ENCODE results near the gene NBEA. TPM values are rescaled to one million over a fixed set of nuclear protein-coding genes. Genes with fewer than 3 reads are reported as not detected.

The NBEA gene
- total and polyA plus RNA-seq, 11 donors, result 5.0 to 39.2 (median 23.2) TPM

DNA sequence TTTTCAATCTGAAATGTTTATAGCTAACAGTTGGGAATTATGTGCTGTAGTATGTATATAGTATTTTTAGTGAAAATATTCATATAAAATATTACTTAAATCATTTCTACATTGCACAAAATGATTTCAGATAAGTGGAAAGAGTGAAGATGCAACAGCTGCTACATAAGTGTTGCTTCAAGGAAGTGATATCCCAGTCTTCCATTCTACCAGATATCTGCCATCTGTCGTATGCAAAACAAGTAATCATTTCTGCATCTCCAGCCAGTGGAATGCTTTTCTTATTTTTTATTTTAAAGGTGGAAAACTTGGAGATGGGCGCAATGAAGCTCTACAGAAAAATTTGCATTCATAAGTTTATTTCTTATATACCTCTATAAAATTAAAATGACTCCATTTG lies 687.0 kb downstream of the NBEA start:
- no peak for TF ChIP-seq POLR2A (IDR thresholded peaks at IDR 0.05)
- TF ChIP-seq, protein P1, sequence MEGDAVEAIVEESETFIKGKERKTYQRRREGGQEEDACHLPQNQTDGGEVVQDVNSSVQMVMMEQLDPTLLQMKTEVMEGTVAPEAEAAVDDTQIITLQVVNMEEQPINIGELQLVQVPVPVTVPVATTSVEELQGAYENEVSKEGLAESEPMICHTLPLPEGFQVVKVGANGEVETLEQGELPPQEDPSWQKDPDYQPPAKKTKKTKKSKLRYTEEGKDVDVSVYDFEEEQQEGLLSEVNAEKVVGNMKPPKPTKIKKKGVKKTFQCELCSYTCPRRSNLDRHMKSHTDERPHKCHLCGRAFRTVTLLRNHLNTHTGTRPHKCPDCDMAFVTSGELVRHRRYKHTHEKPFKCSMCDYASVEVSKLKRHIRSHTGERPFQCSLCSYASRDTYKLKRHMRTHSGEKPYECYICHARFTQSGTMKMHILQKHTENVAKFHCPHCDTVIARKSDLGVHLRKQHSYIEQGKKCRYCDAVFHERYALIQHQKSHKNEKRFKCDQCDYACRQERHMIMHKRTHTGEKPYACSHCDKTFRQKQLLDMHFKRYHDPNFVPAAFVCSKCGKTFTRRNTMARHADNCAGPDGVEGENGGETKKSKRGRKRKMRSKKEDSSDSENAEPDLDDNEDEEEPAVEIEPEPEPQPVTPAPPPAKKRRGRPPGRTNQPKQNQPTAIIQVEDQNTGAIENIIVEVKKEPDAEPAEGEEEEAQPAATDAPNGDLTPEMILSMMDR (IDR thresholded peaks at IDR 0.05), result no peak
- Histone ChIP-seq H3K9me3 (no peaks in the 10 kb centered on the region), H3K27ac (no peak overlapping the region), H3K4me3 (no peak overlapping the region), H3K4me1 (no peaks in the 10 kb centered on the region), H3K27me3 (no peaks in the 10 kb centered on the region), H3K36me3 (peaks cover 0 to 14% (median 7%) of the 10 kb centered on the region in 9 donors)
- intact Hi-C loops (cut with DNase I), result loop anchor here in 2 of 10 donors (10.0 kb wide), 2 partner anchors 86 to 326 kb away; no protein-coding TSS in a partner anchor
- ATAC-seq, result no peak
- 87 to 94% (median 91%) methylated on average over 2 of the region's 2 CpGs for WGBS, 4 donors
- no peak for DNase-seq

- 74 to 83% (median 77%) methylated on average over 5 of the region's 5 CpGs for WGBS, 4 donors
- no peaks in the 10 kb centered on the region for H3K4me1 ChIP-seq
- peak in 3 of 4 donors; percentile 70 to 82 (median 79) for ATAC-seq
- H3K36me3 ChIP-seq, result peaks cover 0 to 14% (median 7%) of the 10 kb centered on the region in 9 donors
- DNase-seq, result no peak
- H3K4me3 ChIP-seq, result no peak overlapping the region
- intact Hi-C loops (cut with DNase I), result loop anchor here in 9 of 10 donors (1.0 to 10.0 kb wide), 11 partner anchors 84 to 327 kb away; no protein-coding TSS in a partner anchor
- TF ChIP-seq, protein P1 (IDR thresholded peaks at IDR 0.05), result peak; percentile 44 to 77 (median 69)
- TF ChIP-seq POLR2A (IDR thresholded peaks at IDR 0.05), result no peak
- no peaks in the 10 kb centered on the region for H3K27me3 ChIP-seq
- no peaks in the 10 kb centered on the region for H3K9me3 ChIP-seq
- no peak overlapping the region for H3K27ac ChIP-seq
Measured at GRCh38 chr13:35630551-35631275, 688.6 kb downstream of the NBEA start.

DNA sequence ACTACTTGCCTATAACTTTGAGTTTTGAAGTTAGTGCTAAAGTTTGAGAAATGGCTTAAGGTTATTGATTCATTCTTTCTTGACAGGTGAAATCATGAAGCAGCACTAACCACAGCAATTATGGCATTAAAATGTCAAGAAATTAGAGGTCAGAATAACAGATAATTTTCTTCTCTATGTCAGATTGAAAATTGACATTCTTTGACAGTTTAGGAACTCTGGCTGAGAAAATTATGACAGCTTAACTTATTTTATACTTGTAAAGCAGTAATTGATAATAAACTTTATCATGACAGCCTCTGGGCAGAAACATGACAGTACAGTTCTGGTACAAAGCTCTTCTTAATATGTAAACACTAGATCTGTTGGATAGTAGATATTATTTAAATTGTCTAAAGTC lies 689.6 kb downstream of the NBEA start:
- Histone ChIP-seq H3K27ac (no peak overlapping the region), H3K4me1 (no peaks in the 10 kb centered on the region), H3K9me3 (no peaks in the 10 kb centered on the region), H3K4me3 (no peak overlapping the region), H3K27me3 (no peaks in the 10 kb centered on the region), H3K36me3 (peaks cover 0 to 14% (median 7%) of the 10 kb centered on the region in 9 donors)
- DNase-seq (no peak), ATAC-seq (no peak)
- intact Hi-C loops (cut with DNase I), result loop anchor here in 9 of 10 donors (2.0 to 10.0 kb wide), 10 partner anchors 83 to 326 kb away; no protein-coding TSS in a partner anchor
- no peak for TF ChIP-seq POLR2A (IDR thresholded peaks at IDR 0.05)
- TF ChIP-seq, protein P1 (IDR thresholded peaks at IDR 0.05), result no peak

GRCh38 chr13:35643625-35644024 lies 701.6 kb downstream of the NBEA start:
- Histone ChIP-seq H3K27ac (no peak overlapping the region), H3K27me3 (no peaks in the 10 kb centered on the region), H3K36me3 (peaks cover 0 to 5% (median 0%) of the 10 kb centered on the region in 9 donors), H3K9me3 (no peaks in the 10 kb centered on the region), H3K4me1 (peaks cover 0 to 4% (median 0%) of the 10 kb centered on the region in 12 donors), H3K4me3 (no peak overlapping the region)
- 65 to 78% (median 68%) methylated on average over 3 of the region's 3 CpGs for WGBS, 4 donors
- TF ChIP-seq, protein P1 (IDR thresholded peaks at IDR 0.05), result no peak
- no peak for TF ChIP-seq POLR2A (IDR thresholded peaks at IDR 0.05)
- no peak for DNase-seq
- no peak for ATAC-seq
- intact Hi-C loops (cut with DNase I), result loop anchor here in 1 of 10 donors (10.0 kb wide), 1 partner anchor 141 kb away; no protein-coding TSS in a partner anchor

All from heart left ventricle (tissue), 16 donors.